Stimulated activated CD8-positive, alpha-beta memory T cell treated with anti-CD3 and anti-CD28 coated beads, Interleukin-12 subunit alpha, Interleukin-12 subunit beta, amount 100 ng/mL, for 4 hours (primary cell): ENCODE measurements around the gene CTCF.
A peak's percentile ranks its signal among the peaks of the same experiment; 100 is the strongest.

Experiments
- DNase-seq: peaks from one replicate; pipeline ENCODE4 v3.0.0-alpha.2; 2020; ENCODE audit warnings: low read depth

The CTCF gene

DNA sequence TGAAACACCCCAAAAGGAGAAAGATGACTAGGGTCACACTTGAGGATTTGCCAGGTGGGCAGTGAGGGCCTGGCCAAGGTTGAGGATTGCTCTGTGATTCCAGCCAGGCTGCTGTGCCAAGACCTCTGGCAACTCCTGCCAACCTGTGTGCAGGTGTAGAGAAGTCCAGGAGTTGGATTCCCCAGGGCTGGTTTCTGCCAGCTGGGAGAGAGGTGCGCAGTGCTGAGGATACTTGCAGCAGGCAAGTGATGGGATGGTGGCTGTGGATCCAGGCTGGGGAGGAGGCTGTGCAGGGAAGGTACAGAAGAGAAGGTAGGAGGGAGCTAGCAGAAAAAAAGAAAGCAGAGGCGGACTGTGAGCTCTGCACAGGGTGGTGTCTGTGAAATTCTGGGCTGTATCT, 27.1 kb upstream of the CTCF start:
- DNase-seq: no peak

DNA sequence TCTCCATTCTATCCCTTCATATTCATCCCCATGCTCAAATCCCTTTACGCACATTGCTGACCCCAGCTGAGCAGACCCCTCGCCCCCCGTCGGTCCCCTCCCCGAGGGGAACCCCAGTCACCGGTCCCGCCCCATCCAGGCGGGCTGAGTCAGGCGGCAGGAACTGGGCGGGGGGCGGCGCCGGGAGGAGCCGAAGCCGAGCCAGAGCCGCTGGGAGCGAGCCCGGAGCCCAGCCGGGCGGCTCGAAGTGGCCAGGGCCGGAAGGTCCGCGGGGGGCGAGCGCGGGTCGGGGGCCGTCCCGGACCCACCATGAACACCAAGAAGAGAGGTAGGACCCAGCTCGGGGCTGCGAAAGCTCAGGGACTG, 25.1 kb upstream of the CTCF start:
- DNase-seq: peak; percentile 34

DNA sequence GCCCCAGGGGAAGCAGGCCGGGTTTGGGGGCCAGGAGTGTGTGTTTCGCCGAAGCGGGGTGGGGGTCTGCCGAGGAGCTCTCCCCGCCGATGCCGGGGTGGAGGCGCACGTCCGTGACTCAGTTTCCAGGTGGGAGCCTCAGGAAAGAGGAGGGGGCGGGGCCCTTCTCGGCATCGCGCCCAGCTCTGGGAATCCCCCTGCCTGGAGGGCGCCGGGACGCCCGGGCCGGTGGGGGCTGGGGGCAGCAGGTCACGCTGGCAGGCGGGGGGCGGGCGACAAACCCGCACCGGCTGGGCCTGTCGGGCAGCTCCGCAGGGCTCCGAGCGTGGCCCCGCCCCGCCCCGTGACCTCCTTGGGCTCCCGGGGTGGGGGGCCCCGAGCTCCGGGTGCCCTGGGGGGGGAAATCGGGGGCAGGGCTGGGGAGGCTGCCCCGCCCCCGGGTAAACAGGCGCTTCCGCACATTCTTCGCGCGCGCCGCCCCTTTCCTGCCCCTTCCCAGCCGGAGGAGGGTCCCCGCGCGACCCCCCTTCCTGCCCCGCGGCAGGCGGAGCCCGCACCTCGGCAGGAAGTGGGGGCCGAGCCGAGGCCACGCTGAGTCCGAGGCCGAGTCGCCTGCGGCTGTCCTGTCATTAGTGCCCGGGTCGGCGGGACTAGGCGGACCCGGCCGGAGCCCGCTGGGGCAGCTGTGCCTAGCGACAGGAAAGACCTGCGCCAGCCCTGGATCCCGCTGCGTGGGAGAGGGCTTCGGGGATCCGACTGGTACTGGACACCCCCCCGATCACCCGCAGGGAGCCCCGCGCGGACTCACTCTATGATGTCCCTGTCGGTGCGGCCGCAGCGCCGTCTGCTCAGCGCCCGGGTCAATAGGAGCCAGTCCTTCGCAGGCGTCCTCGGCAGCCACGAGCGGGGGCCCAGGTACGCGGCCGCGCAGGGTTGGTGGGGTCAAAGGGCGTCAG, 24.4 kb upstream of the CTCF start:
- peak; percentile 55 for DNase-seq

DNA sequence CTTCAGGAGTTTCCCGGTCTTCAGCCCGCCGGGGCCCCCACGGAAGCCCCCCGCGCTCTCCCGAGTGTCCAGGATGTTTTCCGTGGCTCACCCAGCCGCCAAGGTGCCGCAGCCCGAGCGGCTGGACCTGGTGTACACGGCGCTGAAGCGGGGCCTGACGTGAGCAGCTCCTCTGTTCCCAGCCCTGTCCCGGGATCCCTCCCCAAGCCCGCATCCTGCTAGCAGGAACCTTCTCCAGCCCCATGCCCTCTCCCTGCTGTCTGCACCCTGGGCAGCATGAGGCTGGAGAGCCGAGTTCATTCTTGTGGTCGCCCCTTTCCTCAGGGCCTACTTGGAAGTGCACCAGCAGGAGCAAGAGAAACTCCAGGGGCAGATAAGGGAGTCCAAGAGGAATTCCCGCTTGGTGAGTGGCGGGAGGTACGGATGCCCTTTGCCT, 23.6 kb upstream of the CTCF start:
- no peak for DNase-seq

- DNase-seq: no peak
Observed at GRCh38 chr16:67539271-67539670, 23.1 kb upstream of the CTCF start.

DNA sequence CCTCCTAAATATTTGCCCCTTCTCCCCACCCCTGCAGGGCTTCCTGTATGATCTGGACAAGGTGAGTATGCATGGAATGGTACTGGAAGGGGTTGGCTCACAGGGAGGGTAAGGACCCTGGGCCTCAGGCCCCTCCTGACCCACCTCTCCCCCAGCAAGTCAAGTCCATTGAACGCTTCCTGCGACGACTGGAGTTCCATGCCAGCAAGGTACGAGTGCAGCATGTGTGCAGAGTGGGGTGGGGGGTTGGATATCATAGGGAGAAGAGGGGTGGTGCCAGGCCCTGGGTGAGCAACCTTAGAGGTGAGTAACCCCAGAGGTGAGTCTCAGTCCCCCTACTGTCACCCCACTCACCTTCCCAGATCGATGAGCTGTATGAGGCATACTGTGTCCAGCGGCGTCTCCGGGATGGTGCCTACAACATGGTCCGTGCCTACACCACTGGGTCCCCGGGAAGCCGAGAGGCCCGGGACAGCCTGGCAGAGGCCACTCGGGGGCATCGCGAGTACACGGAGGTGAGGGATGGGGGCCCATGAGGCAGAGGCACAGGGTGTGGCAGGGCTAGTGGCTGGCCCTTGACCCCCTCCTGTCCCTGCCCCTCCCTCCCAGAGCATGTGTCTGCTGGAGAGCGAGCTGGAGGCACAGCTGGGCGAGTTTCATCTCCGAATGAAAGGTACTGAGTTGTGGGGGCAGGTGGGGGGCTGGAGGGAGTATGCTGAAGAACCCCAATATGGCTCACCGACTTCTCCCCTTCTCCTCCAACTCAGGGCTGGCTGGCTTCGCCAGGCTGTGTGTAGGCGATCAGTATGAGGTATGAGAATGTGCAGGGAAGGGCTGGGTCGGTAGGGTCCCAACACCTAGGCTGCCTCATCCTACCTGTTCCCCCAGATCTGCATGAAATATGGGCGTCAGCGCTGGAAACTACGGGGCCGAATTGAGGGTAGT, 22.4 kb upstream of the CTCF start:
- DNase-seq: no peak

- DNase-seq: no peak
Observed at GRCh38 chr16:67540756-67541155, 21.6 kb upstream of the CTCF start.

- DNase-seq: no peak
Observed at GRCh38 chr16:67541391-67542263, 20.7 kb upstream of the CTCF start.

DNA sequence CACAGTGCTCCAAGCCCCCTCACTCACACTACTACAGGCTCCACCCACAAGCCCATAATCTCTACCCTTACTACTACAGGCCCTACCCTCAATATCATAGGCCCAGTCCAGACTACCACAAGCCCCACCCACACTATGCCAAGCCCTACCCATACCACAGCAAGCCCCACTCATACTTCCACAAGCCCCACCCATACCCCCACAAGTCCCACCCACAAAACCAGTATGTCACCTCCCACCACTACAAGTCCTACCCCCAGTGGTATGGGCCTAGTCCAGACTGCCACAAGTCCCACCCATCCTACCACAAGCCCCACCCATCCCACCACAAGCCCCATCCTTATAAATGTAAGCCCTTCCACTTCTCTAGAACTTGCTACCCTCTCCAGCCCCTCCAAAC, 19.9 kb upstream of the CTCF start:
- DNase-seq: peak; percentile 36

- DNase-seq: no peak
Observed at GRCh38 chr16:67543036-67543435, 19.3 kb upstream of the CTCF start.

DNA sequence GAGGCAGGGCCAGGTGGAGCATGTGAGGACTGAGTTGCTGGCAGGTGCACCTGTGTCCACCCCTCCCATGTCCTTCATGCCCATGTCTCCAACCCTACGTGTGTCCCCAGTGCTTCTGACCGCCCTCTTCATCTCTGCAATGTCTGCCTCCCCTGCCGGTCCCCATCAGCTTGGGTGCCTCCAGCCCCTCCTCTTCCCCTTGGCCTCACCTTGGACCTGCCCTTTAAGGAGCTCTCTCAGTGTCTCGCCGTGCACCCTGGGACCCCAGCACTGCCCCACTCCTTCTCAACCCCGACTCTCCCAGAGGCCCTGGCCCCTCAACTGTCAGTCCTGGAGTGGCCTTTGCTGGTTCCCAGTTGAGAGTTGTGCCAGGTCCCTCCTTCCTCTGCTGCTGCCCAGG, 18.7 kb upstream of the CTCF start:
- no peak for DNase-seq

DNA sequence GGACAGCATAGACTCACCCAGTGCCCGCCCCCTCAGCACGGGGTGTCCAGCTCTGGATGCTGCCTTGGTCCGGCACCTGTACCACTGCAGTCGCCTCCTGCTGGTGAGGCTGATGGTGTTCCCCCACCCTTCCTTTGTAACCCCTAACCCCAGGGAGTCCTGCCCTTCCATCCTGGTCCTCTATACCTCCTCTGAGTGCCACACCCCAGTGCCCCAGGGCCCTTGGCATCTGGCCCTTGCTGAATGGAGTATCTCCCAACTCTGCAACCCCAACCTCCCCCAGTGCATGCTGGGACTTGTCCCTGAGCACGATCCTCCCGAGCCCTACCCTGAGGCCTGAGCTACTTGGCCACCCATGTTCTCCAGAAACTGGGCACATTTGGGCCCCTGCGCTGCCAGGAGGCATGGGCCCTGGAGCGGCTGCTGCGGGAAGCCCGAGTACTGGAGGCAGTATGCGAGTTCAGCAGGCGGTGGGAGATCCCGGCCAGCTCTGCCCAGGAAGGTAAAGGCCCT, 17.9 kb upstream of the CTCF start:
- DNase-seq: no peak

DNA sequence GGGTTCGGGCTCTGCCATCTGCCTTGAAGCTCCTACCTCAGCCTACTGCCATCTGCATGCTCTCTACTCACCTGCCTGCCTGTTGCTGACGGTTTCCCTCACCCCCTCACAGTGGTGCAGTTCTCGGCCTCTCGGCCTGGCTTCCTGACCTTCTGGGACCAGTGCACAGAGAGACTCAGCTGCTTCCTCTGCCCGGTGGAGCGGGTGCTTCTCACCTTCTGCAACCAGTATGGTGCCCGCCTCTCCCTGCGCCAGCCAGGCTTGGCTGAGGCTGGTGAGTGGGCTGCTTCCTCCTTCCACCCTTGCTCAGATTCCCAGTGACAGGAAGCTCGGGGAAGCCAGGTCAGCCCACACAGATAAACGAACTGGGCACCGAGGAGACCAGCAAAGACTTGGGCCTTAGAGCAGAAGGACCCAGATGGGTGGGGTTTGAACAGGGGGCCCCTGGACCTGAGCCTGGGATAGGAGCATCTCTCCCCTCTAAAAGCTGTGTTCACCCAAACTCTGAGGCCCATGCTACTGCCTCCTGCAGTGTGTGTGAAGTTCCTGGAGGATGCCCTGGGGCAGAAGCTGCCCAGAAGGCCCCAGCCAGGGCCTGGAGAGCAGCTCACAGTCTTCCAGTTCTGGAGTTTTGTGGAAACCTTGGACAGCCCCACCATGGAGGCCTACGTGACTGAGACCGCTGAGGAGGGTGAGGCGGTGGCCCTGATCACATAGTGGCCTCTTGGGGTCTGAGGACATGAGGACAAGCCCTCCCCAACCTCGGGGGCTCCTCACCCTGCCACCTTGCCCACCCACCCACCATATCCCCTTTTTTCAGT, 17.3 kb upstream of the CTCF start:
- no peak for DNase-seq

GRCh38 chr16:67545665-67546024, 16.7 kb upstream of the CTCF start:
- no peak for DNase-seq

GRCh38 chr16:67546091-67546501, 16.2 kb upstream of the CTCF start:
- DNase-seq: no peak

DNA sequence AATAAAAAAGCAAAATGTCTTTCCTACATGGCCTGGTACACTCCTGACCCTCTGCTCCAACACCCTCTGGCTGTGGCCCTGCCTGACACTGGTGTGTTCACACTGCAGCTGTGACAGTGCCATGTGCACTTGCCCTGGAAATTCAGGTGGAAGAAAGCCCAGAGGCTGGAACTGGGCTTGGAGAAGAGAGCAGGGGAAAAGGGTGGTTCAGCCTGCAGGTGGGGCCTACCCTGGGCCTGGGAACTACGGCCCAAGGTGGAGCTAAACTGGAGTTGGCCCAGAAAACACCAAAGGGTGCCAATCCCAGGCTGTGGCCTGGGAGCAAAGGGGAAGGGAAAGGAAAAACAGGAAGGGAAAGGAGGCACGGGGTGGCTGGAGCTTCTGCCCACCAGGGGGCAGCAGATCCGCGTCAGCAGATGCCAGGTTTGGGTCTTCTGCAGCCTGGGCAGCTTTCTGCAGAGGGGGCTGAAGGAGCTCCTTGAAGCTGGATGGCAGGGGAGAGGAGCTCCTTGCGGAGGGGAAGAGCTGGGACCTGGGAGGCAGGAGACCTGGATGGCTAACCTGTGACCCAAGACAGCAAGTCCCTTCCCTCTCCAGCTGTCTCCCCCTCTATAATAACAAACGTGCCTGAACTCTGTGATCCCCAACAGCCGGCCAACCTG, 15.4 kb upstream of the CTCF start:
- DNase-seq: peak; percentile 53

GRCh38 chr16:67547423-67548264, 14.7 kb upstream of the CTCF start:
- no peak for DNase-seq

- no peak for DNase-seq
Observed at GRCh38 chr16:67548265-67549126, 13.8 kb upstream of the CTCF start.
